Prostate gland (tissue), 2 donors: ENCODE results near the gene RPTOR.

ENCODE experiments used
- POLR2AphosphoS5 ChIP-seq: sonication (generic); formaldehyde crosslinking; IDR thresholded peaks from one replicate; pipeline ENCODE4 v1.6.1; 2017; ENCODE audit warnings: antibody characterized with exemption
- TF ChIP-seq, protein P1 (sequence below), 4 experiments: fragments of 200-600 bp in 2 of 4; fragments of 450-650 bp in 2 of 4; sonication (generic) in 2 of 4; IDR thresholded peaks; 1 replicate in 3 of 4; 2 replicates in 1 of 4; pipeline ENCODE4 v1.5.1; 2016 to 2019; ENCODE audit warnings: antibody characterized with exemption in 4 of 4, mild to moderate bottlenecking in 2 of 4, moderate library complexity in 2 of 4

DNA sequence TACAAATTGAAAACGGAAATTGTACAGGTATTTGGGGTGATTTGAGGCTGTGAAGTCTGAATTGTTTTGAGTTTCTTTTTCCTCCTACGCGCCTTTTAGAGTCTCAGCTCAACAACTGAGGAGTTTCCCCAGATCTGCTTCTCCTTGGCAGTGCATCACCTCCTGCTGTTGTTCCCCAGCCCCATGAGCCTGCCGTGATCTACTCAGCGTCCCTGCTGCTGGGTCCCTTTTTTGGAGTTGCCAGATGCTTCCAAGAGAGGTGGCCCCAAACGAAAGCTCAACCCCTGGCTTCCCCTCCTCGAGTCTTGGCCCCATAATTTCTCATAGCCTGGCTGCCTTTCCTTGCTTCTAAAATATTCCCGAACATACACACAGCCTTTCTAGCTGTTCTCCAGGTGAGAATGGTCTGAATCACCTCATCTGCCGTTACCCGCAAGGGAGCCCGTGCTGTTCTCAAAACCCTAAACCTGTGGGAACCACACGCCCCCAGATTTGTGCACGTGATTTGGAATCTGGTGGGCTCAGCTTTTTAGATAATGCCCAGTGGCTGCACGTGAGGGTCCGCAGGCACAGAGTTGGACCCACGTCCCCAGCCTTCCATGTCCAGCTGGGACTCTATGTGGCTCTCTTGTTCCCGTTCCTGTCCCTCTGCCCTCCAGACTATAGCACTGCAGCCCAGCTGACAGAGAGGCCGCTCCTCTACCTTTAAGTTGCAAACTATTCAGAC lies 267.9 kb downstream of the RPTOR start:
- TF ChIP-seq, protein P1, sequence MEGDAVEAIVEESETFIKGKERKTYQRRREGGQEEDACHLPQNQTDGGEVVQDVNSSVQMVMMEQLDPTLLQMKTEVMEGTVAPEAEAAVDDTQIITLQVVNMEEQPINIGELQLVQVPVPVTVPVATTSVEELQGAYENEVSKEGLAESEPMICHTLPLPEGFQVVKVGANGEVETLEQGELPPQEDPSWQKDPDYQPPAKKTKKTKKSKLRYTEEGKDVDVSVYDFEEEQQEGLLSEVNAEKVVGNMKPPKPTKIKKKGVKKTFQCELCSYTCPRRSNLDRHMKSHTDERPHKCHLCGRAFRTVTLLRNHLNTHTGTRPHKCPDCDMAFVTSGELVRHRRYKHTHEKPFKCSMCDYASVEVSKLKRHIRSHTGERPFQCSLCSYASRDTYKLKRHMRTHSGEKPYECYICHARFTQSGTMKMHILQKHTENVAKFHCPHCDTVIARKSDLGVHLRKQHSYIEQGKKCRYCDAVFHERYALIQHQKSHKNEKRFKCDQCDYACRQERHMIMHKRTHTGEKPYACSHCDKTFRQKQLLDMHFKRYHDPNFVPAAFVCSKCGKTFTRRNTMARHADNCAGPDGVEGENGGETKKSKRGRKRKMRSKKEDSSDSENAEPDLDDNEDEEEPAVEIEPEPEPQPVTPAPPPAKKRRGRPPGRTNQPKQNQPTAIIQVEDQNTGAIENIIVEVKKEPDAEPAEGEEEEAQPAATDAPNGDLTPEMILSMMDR (IDR thresholded peaks at IDR 0.05): no peak
- no peak for TF ChIP-seq POLR2AphosphoS5
